ENCODE data around the gene UCP1.

The UCP1 gene

GRCh38 chr4:140568507-140569306, at the start of gene UCP1:
Gene UCP1, minus strand, starts transcription at chr4:140568961. Its CDS starts 232 bp downstream, at chr4:140568729.
- no peak for DNase-seq

- no peak for DNase-seq
Observed at GRCh38 chr4:140617499-140618248, 48.9 kb upstream of the UCP1 start.

GRCh38 chr4:140615451-140615850, 46.7 kb upstream of the UCP1 start:
- DNase-seq, result no peak

- DNase-seq, result no peak
Observed at GRCh38 chr4:140612357-140612756, 43.6 kb upstream of the UCP1 start.

- DNase-seq, result no peak
Observed at GRCh38 chr4:140611854-140612253, 43.1 kb upstream of the UCP1 start.

- peak; percentile 60 for DNase-seq
Observed at GRCh38 chr4:140609548-140610425, 41.0 kb upstream of the UCP1 start.

- DNase-seq, result peak; percentile 13
Observed at GRCh38 chr4:140607852-140608251, 39.1 kb upstream of the UCP1 start.

- no peak for DNase-seq
Observed at GRCh38 chr4:140604544-140604943, 35.8 kb upstream of the UCP1 start.

GRCh38 chr4:140603286-140603685, 34.5 kb upstream of the UCP1 start:
- DNase-seq, result no peak

GRCh38 chr4:140602714-140603113, 34.0 kb upstream of the UCP1 start:
- no peak for DNase-seq

- DNase-seq, result no peak
Observed at GRCh38 chr4:140600408-140600807, 31.6 kb upstream of the UCP1 start.

GRCh38 chr4:140595065-140595464, 26.3 kb upstream of the UCP1 start:
- peak; percentile 38 for DNase-seq

- DNase-seq, result no peak
Observed at GRCh38 chr4:140584439-140584838, 15.7 kb upstream of the UCP1 start.

- DNase-seq, result no peak
Observed at GRCh38 chr4:140581078-140581477, 12.3 kb upstream of the UCP1 start.

- no peak for DNase-seq
Observed at GRCh38 chr4:140579278-140579677, 10.5 kb upstream of the UCP1 start.

- DNase-seq, result no peak
Observed at GRCh38 chr4:140575489-140575888, 6.7 kb upstream of the UCP1 start.

- DNase-seq, result no peak
Observed at GRCh38 chr4:140571620-140572019, 2.9 kb upstream of the UCP1 start.

- DNase-seq, result no peak
Observed at GRCh38 chr4:140569307-140569638, 512 bp upstream of the UCP1 start.

GRCh38 chr4:140559696-140560095, 9.1 kb downstream of the UCP1 start:
- no peak for DNase-seq

GRCh38 chr4:140557831-140558435, 10.8 kb downstream of the UCP1 start:
- no peak for DNase-seq

- DNase-seq, result no peak
Observed at GRCh38 chr4:140556372-140557085, 12.2 kb downstream of the UCP1 start.

- DNase-seq, result no peak
Observed at GRCh38 chr4:140533951-140534480, 34.7 kb downstream of the UCP1 start.
